Caki2 (cell line): Measurements from ENCODE around the gene DDR1. TPM values are rescaled to one million over a fixed set of nuclear protein-coding genes. Genes with fewer than 3 reads are reported as not detected.
"Not testable (repeated sequence)": the region's sequence is repeated elsewhere in the genome, so short reads cannot be mapped to it uniquely, and the experiment has no call there.

ENCODE experiments used
- DNase-seq: peaks from one replicate; pipeline ENCODE4 v3.0.0-alpha.2; 2015; ENCODE audit warnings: low read depth
- in situ Hi-C: cut with HindIII; loops from 2 replicates; pipeline ENCODE4 v1.10.0; 2016; ENCODE audit warnings: low sequenced_read_pairs, low pct_unique_long_range_greater_than_20kb, mixed read lengths
- total RNA-seq: library from RNA; depleted of rRNA; stranded (reverse); fragments of >200 nt; shearing (Covaris generic); gene quantifications from 2 replicates; pipeline ENCODE4 v1.2.3, GENCODE V29; 2014; ENCODE audit warnings: low replicate concordance

DDR1 gene
- total RNA-seq, 1 experiment from 2014 or later, result 197 TPM

DNA sequence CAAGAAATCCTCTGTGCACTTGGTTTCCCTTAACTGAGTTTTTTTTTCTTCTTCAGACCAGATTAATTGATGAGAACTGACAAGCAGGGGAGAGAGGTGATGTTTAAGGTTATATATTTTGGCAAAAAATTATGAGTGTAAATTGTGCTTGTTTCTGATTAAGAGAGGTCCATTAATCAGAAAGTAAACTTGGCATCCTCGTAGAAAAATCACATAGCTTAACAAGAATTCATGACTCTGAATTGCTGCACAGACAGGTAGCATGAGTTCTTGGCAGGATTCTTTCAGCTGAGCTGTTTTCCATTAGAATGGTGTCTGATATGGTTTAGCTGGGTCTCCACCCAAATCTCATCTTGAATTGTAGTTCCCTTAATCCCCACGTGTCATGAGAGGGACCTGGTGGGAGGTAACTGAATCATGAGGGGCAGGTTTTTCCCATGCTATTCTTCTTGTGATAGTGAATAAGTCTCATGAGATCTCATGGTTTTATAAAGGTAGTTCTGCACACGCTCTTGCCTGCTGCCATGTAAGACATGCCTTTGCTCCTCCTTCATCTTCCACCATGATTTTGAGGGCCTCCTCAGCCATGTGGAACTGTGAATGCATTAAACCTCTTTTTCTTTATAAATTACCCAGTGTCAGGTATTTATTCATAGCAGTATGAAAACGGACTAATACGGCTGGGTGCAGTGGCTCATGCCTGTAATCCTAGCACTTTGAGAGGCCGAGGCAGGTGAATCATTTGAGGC, 34.2 kb upstream of the DDR1 start:
- no peak for DNase-seq
- in situ Hi-C loops, result no loop called here

DNA sequence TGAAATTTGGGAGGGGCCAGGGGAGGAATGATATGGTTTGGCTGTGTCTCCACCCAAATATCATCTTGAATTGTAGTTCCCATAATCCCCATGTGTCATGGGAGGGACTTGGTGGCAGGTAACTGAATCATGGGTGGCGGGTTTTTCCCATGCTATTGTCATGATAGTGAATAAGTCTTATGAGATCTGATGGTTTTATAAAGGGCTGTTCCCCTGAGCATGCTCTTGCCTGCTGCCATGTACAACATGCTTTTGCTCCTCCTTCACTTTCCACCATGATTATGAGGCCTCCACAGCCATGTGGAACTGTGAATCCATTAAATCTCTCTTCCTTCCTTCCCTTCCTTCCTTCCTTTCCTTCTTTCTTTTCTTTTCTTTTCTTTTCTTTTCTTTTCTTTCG, 31.9 kb upstream of the DDR1 start:
- in situ Hi-C loops, DNase-seq: not testable (repeated sequence)

DNA sequence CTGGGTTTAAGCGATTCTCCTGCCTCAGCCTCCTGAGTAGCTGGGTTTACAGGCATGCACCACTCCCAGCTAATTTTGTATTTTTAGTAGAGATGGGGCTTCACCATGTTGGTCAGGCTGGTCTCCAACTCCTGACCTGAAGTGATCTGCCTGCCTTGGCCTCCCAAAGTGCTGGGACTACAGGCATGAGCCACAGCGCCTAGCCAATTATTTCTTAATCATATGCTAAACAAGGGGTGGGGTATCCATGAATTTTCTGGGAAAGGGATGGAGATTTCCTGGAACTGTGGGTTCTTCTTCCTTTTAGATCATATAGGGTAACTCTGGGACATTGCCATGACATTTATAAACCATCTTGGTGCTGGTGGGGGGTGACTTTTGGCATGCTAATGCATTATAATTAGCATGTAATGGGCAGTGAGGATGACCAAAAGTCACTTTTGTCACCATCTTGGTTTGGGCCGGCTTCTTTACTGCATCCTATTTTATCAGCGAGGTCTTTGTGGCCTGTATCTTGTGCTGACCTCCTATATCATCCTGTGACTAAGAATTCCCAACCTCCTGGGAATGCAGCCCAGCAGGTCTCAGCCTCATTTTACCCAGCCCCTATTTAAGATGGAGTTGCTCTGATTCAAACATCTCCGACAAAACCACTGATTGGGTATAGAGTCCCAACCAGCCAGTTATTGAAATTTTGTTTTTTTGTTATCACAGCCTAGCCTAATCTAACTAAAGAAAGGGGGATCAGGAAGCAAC, 29.9 kb upstream of the DDR1 start:
- in situ Hi-C loops, result no loop called here
- DNase-seq, result no peak

DNA sequence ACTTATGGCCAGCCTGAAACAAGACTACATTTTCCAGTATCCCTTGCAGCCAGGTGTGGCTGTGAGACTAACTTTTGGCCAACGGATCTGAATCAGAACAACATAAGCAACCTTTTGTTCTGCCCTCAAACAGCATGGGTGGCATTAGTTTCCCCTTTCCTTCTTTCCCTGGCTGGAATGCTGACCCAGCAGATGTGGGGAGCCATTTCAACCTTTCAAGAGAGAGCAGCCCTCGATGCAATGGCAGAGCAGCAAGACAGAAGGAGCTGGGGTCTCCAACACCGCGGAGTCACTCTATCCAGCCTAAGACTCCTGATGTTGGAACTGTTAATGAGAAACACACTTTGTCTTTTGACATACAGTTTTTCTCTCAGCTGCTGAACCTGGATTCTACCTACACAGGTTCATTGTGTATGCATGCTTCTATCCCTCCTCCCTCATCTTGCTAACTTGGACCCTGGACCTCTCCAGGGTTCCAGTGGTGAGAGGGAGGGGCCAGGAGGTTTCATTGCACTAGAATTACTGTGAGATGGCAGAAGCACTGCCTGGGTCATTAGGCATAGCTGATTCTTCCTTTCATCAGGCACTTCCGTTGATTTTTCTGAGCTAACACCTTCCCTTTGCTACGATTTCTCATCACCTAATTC, 28.8 kb upstream of the DDR1 start:
- in situ Hi-C loops, result no loop called here
- no peak for DNase-seq

DNA sequence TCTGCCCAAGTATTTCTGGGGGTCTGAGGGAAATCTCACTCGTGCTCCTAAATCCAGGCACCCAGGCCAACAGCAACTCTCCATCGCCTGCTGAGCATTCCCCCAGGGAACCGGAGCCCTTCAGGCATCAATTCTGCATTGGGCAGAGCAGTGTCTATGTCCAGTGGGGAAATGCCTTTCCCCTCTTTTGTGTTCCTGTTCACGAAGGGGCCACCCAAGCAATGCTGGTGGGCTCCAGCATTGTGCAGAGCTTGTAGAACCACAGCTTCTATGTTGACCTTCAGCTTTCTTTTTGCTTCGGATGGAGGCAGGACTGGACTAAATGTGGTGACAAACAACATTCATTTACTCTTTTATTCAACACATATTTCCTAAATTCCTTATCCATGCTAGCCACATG, 27.2 kb upstream of the DDR1 start:
- no peak for DNase-seq
- in situ Hi-C loops, result no loop called here

DNA sequence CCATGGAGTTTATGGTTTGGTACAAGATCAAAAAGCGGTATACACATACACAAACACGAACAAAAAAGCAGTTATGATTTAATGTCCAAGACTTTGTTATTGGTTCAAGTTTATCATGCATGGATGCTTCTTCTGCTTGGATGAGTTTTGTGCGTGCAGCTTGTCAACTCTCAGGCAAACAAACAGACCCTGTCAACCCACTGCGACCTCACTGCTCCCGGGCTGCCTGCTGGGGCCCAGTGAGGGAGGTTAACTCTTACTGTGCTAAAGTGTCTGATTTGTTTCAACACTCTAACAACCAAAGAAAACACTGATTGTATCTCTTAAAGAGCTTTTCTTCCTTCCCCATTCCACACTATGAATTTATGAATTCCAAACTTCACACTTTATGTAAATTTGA, 26.8 kb upstream of the DDR1 start:
- DNase-seq, result no peak
- in situ Hi-C loops, result no loop called here

DNA sequence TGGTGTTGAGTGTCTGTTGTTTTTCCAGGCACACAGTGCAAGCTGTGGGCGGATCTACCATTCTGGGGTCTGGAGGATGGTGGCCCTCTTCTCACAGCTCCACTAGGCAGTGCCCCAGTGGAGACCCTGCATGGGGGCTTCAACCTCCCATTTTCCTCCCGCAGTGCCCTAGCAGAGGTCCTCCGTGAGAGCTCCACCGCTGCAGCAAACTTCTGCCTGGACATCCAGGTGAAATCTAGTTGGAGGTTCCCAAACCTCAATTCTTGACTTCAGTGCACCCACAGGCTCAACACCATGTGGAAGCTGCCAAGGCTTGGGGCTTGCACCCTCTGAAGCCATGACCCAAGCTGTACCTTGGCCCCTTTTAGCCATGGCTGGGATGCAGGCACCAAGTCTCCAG, 24.6 kb upstream of the DDR1 start:
- in situ Hi-C loops, DNase-seq: not testable (repeated sequence)

DNA sequence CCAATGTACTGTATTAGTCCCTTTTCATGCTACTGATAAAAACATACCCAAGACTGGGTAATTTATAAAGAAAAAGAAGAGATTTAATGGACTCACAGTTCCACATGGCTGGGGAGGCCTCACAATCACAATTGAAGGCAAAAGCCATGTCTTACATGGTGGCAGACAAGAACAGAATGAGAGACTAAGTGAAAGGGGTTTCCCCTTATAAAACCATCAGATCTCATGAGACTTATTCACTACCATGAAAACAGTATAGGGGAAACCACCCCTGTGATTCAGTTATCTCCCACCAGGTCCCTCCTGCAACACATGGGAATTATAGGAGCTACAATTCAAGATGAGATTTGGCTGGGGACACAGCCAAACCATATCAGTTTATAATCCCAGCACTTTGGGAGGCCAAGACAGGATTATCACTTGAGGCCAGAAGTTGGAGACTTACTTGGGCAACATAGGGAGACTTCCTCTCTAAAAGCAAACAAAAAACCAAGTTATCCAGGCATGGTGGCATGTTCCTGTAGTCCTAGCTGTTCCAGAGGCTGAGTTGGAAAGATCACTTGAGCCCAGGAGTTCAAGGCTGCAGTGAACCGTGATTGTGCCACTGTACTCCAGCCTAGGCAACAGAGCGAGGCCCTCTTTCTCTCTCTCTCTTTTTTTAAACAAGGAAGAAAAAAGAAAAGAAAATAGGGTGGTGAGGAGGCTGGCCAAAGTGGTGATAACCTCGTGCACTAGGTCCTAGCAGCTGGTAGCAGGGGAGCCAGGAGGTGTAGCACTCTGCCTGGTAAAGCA, 22.9 kb upstream of the DDR1 start:
- in situ Hi-C loops, result no loop called here
- no peak for DNase-seq

DNA sequence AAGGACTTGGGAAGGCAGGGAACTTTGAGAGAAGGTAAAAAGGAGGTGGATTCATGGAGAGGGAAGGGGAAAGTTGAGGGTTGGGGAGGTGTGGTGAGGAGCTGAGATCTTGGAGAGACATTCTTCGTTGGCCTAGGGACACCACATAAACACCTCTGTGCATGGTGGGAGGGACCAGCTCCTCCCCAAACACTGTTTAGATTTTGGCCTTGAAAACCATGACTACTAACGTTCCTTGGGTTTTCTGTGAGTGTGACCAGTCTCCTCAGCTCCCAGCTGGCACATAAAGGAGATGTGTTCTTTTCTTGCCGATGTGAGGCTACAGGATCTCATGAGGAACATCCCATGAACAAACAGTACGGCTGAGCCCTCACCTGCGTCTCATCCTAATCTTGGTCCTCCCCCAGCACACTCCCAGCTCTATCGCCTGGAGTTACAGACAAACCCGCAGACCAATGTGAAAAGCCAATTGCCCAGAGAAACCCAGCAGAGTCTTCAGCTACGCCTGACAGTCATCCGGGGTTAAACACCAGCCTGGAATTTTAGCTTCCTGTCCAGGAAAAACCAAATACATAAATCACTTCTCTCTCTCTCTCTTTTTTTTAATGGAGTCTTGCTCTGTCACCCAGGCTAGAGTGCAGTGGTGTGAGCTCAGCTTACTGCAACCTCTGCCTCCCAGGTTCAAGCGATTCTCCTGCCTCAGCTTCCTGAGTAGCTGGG, 22.0 kb upstream of the DDR1 start:
- in situ Hi-C loops, result no loop called here

DNA sequence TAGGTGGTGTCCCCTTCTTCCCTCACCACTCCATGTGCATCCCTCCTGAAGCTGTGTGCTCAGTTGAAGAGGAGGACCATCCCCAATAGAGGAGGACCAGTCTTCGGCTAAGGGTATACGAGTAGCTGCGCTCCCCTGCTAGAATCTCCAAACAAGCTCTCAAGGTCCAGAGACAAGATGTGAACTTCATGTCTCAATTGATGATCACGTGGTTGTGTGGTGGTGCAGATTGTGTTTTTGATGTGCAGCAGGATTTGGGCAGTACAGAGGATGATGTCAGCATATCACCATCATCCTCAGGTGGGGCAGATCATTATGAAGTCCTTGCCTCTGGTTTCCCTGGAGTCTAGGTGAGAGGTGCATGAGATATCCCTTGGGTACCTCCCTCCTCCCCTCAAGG, 20.0 kb upstream of the DDR1 start:
- in situ Hi-C loops, result no loop called here
- no peak for DNase-seq

More for the DNA sequence above, 22.0 kb upstream of the DDR1 start:
- DNase-seq, result no peak

DNA sequence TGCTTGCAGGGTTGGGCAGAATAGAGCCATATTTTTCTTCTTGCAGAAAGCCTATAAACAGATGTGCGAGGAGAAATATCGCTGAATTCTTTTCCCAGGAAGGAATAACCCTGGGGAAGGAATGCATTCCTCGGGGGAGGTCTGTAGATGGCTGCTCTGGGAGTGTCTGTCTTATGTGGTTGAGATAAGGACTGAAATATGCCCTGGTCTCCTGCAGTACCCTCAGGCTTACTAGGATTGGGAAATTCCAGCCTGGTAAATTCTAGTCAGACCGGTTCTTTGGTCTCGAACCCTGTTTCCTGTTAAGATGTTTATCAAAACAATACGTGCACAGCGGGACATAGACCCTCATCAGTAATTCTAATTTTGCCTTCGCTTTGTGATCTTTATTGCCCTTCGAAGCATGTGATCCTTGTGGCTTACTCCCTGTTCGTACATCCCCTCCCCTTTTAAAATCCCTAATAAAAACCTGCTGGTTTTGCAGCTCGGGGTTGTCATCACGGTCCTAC, 15.0 kb upstream of the DDR1 start:
- in situ Hi-C loops, DNase-seq: not testable (repeated sequence)

DNA sequence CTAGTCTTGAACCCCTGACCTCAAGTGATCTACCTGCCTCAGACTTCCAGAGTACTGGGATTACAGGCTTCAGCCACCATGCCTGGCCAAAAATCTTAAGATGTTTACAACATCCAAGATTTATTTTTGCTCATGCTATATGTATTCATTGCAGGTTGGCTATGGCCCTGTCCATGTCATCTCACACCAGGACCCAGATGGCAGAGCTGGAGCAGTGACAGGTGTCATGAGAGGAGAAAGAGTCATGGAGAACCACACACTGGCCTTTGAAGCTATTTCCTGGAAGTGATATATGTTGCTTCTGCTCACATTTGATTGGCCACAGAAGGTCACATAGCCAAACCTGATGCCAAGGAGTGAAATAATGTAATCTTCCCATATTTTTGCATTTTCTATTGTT, 13.8 kb upstream of the DDR1 start:
- in situ Hi-C loops, result no loop called here

DNA sequence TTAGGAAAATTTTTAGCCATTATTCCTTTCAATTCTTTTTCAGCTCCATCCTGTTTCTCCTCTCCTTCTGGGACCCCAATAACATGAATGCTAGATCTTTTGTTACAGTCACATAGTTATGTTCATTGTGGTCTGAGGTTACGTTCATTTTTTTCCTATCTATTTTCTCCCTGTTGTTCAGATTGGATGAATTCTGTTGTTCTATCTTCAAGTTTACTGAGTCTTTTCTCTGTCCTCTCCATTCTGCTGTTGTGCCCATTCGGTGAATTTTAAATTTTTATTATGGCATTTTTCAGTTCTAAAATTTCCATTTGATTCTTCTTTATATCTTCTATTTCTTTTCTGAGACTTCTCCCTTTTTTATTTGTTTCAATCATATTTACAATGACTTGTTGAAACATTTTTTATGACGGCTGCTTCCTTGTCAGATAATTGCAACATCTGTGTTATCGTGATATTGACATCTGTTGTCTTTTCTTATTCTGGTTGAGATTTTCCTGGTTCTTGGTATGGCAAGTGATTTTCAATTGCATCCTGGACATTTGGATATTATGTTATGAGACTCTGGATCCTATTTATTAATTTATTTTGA, 12.6 kb upstream of the DDR1 start:
- in situ Hi-C loops, result no loop called here
- DNase-seq, result no peak

More for the DNA sequence above, 13.8 kb upstream of the DDR1 start:
- no peak for DNase-seq

DNA sequence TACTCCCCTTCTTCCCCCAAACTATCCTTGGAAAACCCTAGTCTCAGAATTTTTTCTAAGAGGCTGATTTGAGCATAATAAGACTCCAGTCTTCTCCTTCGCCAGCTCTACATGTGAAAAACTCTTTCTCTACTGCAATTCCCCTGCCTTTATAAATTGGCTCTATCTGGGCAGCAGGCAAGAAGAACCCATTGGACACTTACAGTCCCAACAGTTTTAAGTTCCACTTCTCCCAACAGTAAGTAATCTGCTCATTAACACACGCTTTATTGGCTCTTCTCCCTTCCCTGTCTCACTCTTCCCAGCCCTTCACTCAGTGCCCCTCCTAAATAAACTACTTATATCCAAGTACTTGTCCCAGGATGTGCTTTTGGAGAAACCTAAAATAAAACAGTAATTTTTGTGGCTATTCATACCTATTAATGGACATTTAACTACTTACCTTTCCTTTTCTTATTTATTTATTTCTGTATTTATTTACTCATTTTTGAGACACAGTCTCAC, 11.1 kb upstream of the DDR1 start:
- in situ Hi-C loops, result no loop called here
- DNase-seq, result no peak

DNA sequence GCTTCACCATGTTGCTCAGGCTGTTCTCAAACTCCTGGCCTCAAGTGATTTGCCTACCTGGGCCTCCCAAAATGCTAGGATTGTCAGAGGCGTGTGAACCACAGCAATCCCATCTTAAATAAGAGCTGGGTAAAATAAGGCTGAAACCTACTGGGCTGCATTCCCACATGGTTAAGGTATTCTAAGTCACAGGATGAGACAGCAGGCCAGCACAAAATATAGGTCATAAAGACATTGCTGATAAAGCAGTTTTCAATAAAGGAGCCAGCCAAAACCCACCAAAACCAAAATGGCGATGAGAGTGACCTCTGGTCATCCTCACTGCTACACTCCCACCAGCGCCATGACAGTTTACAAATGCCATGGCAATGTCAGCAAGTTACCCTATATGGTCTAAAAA, 10.5 kb upstream of the DDR1 start:
- in situ Hi-C loops, result not testable (repeated sequence)

DNA sequence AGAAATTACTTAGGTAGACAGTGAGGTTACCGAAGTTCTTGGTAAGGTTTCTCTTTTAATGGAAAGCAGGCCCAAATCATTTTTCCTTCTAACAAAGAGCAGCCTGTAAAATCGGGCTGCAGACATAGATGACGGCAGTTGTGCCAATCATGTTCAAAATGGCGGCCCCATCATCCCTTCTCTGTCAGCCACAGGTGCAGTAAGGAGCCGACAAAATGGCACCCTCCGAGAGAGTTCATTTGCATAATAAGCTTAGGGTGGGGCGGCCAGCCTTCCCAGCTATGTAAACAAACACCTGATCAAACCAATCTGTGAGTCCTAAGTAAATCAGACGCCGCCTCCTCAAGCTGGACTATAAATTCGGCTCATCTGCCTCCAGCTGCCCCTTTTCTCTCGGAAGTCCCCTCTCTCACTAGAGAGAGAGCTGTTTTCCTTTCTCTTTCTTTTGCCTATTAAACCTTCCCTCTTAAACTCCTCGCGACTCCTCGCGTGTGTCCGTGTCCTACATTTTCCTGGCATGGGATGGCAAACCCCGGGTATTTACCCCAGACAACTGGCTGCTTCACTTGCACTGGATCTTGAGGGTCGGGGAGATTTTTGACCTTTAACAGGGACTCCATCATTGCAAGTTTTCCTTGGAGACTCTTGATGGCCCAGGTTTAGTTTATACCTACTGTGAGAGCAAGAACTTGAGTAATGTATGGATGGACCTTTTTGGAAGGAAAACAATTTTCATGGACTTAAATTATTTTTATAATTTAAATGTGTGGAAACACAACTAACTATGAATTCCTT, 8.9 kb upstream of the DDR1 start:
- no peak for DNase-seq
- in situ Hi-C loops, result no loop called here

More for the DNA sequence above, 10.5 kb upstream of the DDR1 start:
- DNase-seq, result not testable (repeated sequence)
